ENCODE measurements around the gene ACTA2. TPM values are rescaled to one million over a fixed set of nuclear protein-coding genes. Genes with fewer than 3 reads are reported as not detected.

The ACTA2 gene
- total RNA-seq, 6 experiments from 2014 or later: 15.0 to 127 (median 80.7) TPM

- no peak for ATAC-seq
- no peak for TF ChIP-seq CTCF (IDR thresholded peaks at IDR 0.05)
- no peak for TF ChIP-seq POLR2A (IDR thresholded peaks at IDR 0.05)
- Histone ChIP-seq H3K36me3 (no peaks in the 10 kb centered on the region), H3K27me3 (no peaks in the 10 kb centered on the region), H3K4me3 (no peak overlapping the region), H3K27ac (no peak overlapping the region), H3K4me1 (peaks cover 0 to 7% (median 0%) of the 10 kb centered on the region in 4 donors), H3K9me3 (no peaks in the 10 kb centered on the region)
- DNase-seq: no peak
- intact Hi-C loops (cut with DNase I): no loop called here
These were observed 29.1 kb downstream of the ACTA2 start for GRCh38 chr10:88923520-88923919.

GRCh38 chr10:88922041-88922440 is 30.5 kb downstream of the ACTA2 start:
- Histone ChIP-seq H3K9me3 (no peaks in the 10 kb centered on the region), H3K27me3 (no peaks in the 10 kb centered on the region), H3K27ac (no peak overlapping the region), H3K4me1 (peaks cover 0 to 7% (median 0%) of the 10 kb centered on the region in 4 donors), H3K36me3 (no peaks in the 10 kb centered on the region), H3K4me3 (no peak overlapping the region)
- ATAC-seq: no peak
- WGBS (ENCODE audit: insufficient coverage, low coverage, low lambda C conversion rate, missing lambda C conversion rate): 74% methylated on average over 2 of the region's 2 CpGs
- TF ChIP-seq CTCF (IDR thresholded peaks at IDR 0.05) (no peak), POLR2A (IDR thresholded peaks at IDR 0.05) (no peak)
- DNase-seq: no peak
- intact Hi-C loops (cut with DNase I): no loop called here

GRCh38 chr10:88920986-88921593 is 31.5 kb downstream of the ACTA2 start:
- 74% methylated on average over 3 of the region's 3 CpGs for WGBS (ENCODE audit: insufficient coverage, low coverage, low lambda C conversion rate, missing lambda C conversion rate)
- no peaks in the 10 kb centered on the region for H3K36me3 ChIP-seq
- intact Hi-C loops (cut with DNase I): no loop called here
- H3K9me3 ChIP-seq: no peaks in the 10 kb centered on the region
- TF ChIP-seq POLR2A (IDR thresholded peaks at IDR 0.05) (no peak), CTCF (IDR thresholded peaks at IDR 0.05) (no peak)
- no peak for DNase-seq
- no peak overlapping the region for H3K4me3 ChIP-seq
- no peaks in the 10 kb centered on the region for H3K27me3 ChIP-seq
- no peaks in the 10 kb centered on the region for H3K4me1 ChIP-seq
- H3K27ac ChIP-seq: no peak overlapping the region
- ATAC-seq: no peak

- H3K36me3 ChIP-seq: no peaks in the 10 kb centered on the region
- H3K4me3 ChIP-seq: no peak overlapping the region
- intact Hi-C loops (cut with DNase I): no loop called here
- no peaks in the 10 kb centered on the region for H3K4me1 ChIP-seq
- DNase-seq (no peak), ATAC-seq (no peak)
- 47% methylated on average over 2 of the region's 2 CpGs for WGBS (ENCODE audit: insufficient coverage, low coverage, low lambda C conversion rate, missing lambda C conversion rate)
- TF ChIP-seq CTCF (IDR thresholded peaks at IDR 0.05) (no peak), POLR2A (IDR thresholded peaks at IDR 0.05) (no peak)
- no peaks in the 10 kb centered on the region for H3K27me3 ChIP-seq
- no peak overlapping the region for H3K27ac ChIP-seq
- H3K9me3 ChIP-seq: no peaks in the 10 kb centered on the region
These were observed 32.4 kb downstream of the ACTA2 start for GRCh38 chr10:88920198-88920597.

GRCh38 chr10:88919041-88919440 is 33.5 kb downstream of the ACTA2 start:
- H3K9me3 ChIP-seq: no peaks in the 10 kb centered on the region
- no peaks in the 10 kb centered on the region for H3K4me1 ChIP-seq
- 87% methylated on average over 1 of the region's 1 CpG for WGBS (ENCODE audit: insufficient coverage, low coverage, low lambda C conversion rate, missing lambda C conversion rate)
- no peaks in the 10 kb centered on the region for H3K36me3 ChIP-seq
- no peaks in the 10 kb centered on the region for H3K27me3 ChIP-seq
- DNase-seq: no peak
- no peak for ATAC-seq
- no peak overlapping the region for H3K27ac ChIP-seq
- no peak for TF ChIP-seq CTCF (IDR thresholded peaks at IDR 0.05)
- TF ChIP-seq POLR2A (IDR thresholded peaks at IDR 0.05): no peak
- intact Hi-C loops (cut with DNase I): no loop called here
- no peak overlapping the region for H3K4me3 ChIP-seq
